HUES48 (cell line): Measurements from ENCODE around the gene DMKN.
A peak's percentile ranks its signal among the peaks of the same experiment; 100 is the strongest.

Source experiments
- H3K27ac ChIP-seq: one replicate; pipeline ENCODE4 v1.7.0; 2013; ENCODE audit warnings: low read depth, low read length, inconsistent platforms
- H3K27me3 ChIP-seq: 2 replicates; pipeline ENCODE4 v1.6.1; 2013; ENCODE audit warnings: mild to moderate bottlenecking, low read length; ENCODE audit not compliant: control insufficient read depth, insufficient read depth
- H3K36me3 ChIP-seq: 2 replicates; pipeline ENCODE4 v1.6.1; 2013; ENCODE audit warnings: low read length; ENCODE audit not compliant: control insufficient read depth, insufficient read depth
- H3K4me1 ChIP-seq: 2 replicates; pipeline ENCODE4 v1.6.1; 2013; ENCODE audit warnings: mild to moderate bottlenecking, low read length; ENCODE audit not compliant: control insufficient read depth, insufficient read depth
- H3K4me3 ChIP-seq: 2 replicates; pipeline ENCODE4 v1.5.1; 2013; ENCODE audit warnings: mild to moderate bottlenecking, low read depth, low read length
- H3K9ac ChIP-seq: 2 replicates; pipeline ENCODE4 v1.6.1; 2013; ENCODE audit warnings: mild to moderate bottlenecking, low read depth, low read length, moderate library complexity
- H3K9me3 ChIP-seq: 2 replicates; pipeline ENCODE4 v1.6.1; 2013; ENCODE audit warnings: low read length; ENCODE audit not compliant: control insufficient read depth, insufficient read depth

The DMKN gene

DNA sequence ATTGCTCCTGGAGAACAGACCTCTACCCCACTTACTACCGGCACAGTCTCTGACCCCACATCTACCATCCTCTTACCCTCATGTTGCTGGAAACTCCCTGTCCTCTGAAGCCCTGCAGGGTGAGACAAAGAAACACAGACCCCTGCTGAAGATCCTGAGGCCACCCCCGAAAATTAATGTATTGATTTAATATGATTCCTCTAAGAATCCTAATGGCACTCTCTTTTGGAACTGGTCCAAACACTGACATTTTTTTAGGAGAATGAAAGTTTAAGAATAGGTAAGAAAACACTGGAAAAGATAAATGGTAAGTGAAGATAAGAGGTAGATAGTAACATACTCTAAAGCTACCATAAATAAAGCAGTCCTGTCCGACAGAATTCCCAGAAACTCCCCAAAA lies 5.3 kb downstream of the DMKN start:
- Histone ChIP-seq H3K9ac (no peak overlapping the region), H3K4me3 (peak overlapping the region; percentile 79), H3K27me3 (peaks cover 6% of the 10 kb centered on the region; the same call in 1 of the 2 replicates), H3K27ac (no peak overlapping the region), H3K36me3 (peaks cover 53% of the 10 kb centered on the region), H3K4me1 (0 out of 2 replicates have a peak, but pooled peaks cover 8% of the 10 kb centered on the region), H3K9me3 (no peaks in the 10 kb centered on the region)

DNA sequence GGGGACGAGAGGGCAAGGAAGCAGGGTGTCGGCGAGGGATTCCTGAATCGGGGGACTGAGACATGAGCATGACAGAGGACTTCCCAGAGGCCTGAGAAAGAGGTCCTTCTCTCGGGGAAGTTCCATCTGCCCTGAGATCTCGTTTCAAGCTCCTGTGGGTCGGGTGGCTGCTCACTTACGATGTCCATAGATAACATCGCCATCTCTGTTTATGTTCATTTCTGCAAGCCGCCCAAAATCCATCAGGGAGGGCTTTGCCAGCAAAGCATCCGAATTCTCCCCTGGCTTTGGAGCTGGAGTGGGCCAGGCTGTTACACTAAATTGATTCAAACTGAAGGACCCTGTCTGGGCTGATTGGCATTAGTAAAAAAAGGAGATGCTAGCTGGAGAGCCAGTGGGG lies 5.9 kb downstream of the DMKN start:
- Histone ChIP-seq H3K4me1 (0 out of 2 replicates have a peak, but pooled peaks cover 8% of the 10 kb centered on the region), H3K9me3 (no peaks in the 10 kb centered on the region), H3K27ac (no peak overlapping the region), H3K4me3 (no peak overlapping the region), H3K27me3 (peaks cover 6% of the 10 kb centered on the region; the same call in 1 of the 2 replicates), H3K36me3 (peaks cover 59% of the 10 kb centered on the region), H3K9ac (no peak overlapping the region)

DNA sequence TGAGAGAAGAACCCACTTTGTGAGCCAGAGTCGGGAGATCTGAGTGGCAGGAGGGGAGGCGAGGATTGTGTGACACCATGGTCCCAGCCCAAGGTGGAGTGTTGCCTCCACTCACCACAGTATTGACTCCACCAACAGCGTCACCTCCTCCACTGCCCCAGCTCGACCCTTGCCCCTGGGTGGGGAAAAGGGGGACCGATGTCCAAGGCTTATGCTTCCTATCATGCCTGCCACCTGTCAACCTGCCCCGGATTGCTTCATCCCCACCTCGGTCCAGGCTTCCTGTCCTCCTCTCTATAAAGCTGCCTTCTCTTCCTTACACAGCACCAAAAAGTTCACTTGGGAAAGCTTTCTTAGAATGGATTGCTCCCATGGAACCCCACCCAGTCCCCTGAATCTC lies 7.4 kb downstream of the DMKN start:
- Histone ChIP-seq H3K9me3 (no peaks in the 10 kb centered on the region), H3K4me1 (0 out of 2 replicates have a peak, but pooled peaks cover 8% of the 10 kb centered on the region), H3K36me3 (peaks cover 72% of the 10 kb centered on the region), H3K27ac (no peak overlapping the region), H3K9ac (no peak overlapping the region), H3K4me3 (no peak overlapping the region), H3K27me3 (peaks cover 5% of the 10 kb centered on the region; the same call in 1 of the 2 replicates)

DNA sequence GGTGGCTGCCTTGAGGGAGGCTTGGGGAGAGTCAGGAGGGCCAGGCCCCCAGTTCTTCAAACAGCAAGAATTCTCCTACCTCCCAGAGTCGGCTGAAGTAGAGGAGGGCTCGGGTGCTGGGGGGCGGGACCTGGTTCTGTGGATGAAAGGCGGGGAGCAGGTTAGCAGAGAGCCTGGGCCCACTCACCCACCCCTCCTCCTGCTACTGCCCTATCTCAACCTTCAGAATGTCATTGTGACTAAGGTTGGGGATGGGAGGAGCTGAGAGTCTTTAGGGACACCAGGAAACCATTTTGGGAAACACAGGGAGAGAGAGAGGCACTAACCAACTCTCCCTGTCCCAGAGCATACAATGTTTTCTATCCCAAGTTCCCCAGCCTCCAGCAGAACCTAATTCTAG lies 10.7 kb downstream of the DMKN start:
- Histone ChIP-seq H3K27ac (no peak overlapping the region), H3K9me3 (no peaks in the 10 kb centered on the region), H3K36me3 (peaks cover 95% of the 10 kb centered on the region), H3K27me3 (no peaks in the 10 kb centered on the region), H3K9ac (no peak overlapping the region), H3K4me1 (no peaks in the 10 kb centered on the region), H3K4me3 (no peak overlapping the region)

DNA sequence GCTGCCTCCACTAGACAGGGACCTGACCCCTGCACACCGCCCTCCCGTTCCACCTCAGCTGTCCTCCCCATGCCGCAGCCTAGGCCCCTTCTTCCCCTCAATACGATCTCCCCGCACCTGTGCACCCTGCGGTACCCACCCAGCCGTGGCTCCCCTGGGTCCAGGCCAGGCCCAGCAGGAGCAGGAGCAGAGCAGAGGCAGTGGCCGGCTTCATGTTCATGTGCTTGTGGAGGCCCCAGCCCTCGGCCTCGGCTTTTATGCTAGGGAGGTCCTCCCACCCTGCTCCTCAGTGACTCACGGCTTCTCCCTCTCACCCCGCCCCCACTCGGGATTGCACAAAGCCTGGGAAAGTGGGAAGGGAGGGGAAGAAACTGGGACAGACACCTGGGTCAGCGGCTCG lies 11.8 kb downstream of the DMKN start:
- Histone ChIP-seq H3K36me3 (peaks cover 94% of the 10 kb centered on the region), H3K9me3 (no peaks in the 10 kb centered on the region), H3K27ac (no peak overlapping the region), H3K4me1 (no peaks in the 10 kb centered on the region), H3K4me3 (no peak overlapping the region), H3K9ac (no peak overlapping the region), H3K27me3 (no peaks in the 10 kb centered on the region)

DNA sequence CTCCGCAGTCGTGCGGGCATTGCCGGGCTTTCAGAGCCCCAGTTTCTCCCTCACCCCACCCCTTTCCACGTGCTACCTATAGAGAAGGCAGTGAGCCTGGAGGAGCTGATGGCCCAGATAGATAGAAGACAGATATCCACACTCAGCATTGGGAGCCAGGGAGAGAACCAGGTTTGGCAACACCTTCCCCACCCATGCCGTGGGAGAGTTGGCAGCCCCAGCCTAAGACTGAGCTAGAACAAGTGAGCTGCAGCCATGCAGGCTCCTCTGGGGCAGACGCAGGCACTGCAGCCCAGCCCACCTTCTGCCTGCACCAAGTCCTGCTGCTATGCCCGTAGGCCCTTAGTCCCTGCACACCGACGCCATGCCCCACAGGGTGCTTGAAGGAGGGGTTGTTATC lies 12.8 kb downstream of the DMKN start:
- H3K4me1 ChIP-seq: peaks cover 3% of the 10 kb centered on the region
- no peaks in the 10 kb centered on the region for H3K9me3 ChIP-seq
- no peaks in the 10 kb centered on the region for H3K27me3 ChIP-seq
- H3K4me3 ChIP-seq: no peak overlapping the region
- peaks cover 83% of the 10 kb centered on the region for H3K36me3 ChIP-seq
- no peak overlapping the region for H3K9ac ChIP-seq
- H3K27ac ChIP-seq: no peak overlapping the region

DNA sequence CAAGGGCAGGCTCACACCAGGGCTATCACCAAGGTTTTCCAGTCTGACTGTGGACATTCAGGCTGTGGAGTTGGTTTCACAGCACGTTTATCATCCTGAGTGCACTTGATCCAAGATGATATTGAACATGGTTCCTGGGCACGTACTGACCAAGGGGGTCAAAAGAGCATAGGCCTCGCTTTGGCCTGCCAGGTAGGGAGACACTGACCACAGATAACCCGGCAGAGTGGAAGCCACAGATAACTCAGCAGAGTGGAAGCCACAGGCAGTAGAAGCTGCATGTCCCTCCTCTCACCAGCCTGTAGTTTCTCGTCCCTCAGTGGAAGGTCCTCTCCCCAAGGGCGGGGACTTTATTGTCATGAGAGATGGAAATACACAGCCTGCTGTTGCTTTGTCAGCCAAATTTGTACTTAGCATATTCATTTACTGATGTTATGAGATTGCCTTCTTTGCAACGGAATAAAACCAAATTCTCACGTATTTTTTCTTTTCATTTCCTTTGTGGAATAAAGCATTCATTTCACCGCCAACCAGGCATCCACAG lies 14.4 kb downstream of the DMKN start:
- no peak overlapping the region for H3K27ac ChIP-seq
- H3K36me3 ChIP-seq: peaks cover 67% of the 10 kb centered on the region
- peaks cover 8% of the 10 kb centered on the region for H3K4me1 ChIP-seq
- no peak overlapping the region for H3K4me3 ChIP-seq
- H3K27me3 ChIP-seq: no peaks in the 10 kb centered on the region
- H3K9me3 ChIP-seq: no peaks in the 10 kb centered on the region
- no peak overlapping the region for H3K9ac ChIP-seq

DNA sequence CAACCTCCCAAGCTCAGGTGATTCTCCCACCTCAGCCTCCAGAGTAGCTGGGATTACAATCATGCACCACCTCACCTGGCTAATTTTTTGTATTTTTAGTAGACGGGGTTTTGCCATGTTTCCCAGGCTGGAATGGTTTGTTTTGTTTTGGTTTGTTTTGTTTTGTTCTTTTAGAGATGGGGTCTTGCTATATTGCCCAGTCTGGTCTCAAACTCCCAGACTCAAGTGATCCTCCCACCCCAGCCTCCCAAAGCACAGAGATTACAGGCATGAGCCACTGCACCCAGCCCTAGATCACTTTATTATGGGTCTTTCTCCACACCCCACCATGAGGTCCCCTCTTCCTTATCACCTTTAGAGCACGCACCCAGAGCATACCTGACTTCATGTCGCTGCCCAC lies 15.2 kb downstream of the DMKN start:
- peaks cover 8% of the 10 kb centered on the region for H3K4me1 ChIP-seq
- no peaks in the 10 kb centered on the region for H3K27me3 ChIP-seq
- no peaks in the 10 kb centered on the region for H3K9me3 ChIP-seq
- no peak overlapping the region for H3K27ac ChIP-seq
- H3K4me3 ChIP-seq: no peak overlapping the region
- peaks cover 61% of the 10 kb centered on the region for H3K36me3 ChIP-seq
- no peak overlapping the region for H3K9ac ChIP-seq

DNA sequence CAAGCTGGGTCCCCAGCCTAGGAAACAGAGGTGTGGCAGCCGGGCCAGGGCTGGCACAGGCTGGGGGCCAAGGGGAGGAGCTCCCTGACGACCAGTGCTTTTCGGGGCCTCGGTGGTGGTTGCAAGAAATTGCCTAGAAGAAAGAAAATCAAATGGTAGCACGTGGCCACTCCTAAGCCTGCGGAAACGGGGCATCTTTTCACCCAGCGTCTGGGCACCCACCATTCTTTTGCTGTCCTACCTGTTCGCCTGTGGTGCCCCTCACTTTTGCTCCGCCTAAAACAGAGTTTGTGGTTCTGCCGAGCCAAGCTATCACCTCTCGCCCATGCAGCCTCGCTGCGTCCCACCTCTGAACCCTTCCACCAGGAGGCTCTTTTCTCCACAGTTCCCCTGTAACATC lies 16.0 kb downstream of the DMKN start:
- no peaks in the 10 kb centered on the region for H3K9me3 ChIP-seq
- no peak overlapping the region for H3K9ac ChIP-seq
- peaks cover 53% of the 10 kb centered on the region for H3K36me3 ChIP-seq
- H3K4me3 ChIP-seq: no peak overlapping the region
- H3K27me3 ChIP-seq: no peaks in the 10 kb centered on the region
- peaks cover 8% of the 10 kb centered on the region for H3K4me1 ChIP-seq
- no peak overlapping the region for H3K27ac ChIP-seq

DNA sequence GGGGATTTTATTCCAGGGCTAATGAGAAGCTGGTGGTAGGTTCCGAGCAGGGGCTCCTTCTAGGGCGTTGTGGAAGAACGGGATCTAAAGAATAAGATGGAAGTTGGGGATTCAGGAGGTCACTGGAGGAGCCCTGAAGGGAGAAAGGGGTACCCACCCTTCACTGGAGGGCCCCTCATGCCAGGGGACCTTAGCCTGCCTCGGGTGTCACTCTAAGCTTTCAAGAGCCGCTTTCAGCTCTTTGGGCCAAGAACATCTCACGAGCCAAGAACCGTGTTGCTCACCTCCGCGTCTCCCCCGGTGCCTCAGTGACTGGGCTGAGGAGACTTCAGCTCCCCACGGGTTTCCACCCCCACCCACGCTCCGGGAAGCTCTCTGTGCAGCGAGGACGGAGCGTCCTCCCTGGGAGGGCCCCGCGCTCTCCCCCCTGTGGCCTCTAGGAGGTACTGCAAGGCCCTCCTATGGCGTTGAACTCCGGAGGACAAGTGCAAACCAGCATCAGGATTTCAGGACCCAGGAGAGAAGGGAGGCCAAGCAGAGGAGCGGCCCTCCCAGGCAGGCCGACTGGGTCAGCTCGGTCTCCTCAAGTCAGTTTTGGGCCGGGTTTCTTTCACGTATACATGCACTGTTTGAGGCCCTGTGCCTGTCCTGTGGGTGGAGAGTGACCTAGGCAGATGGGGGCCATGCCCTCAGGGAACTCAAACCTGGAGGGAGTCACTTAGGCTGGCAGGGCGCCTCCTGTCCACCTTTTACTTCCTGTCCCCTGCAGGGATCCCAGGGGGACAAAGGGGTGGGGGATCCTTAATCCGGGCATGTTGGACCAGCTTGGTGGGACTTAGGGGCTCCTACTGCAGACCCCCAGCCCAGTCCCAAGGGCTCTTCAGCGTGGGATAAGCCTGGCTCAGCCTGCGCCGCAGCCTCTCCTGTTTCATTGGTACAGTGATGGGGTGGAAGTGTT lies 18.1 kb downstream of the DMKN start:
- Histone ChIP-seq H3K4me1 (peaks cover 8% of the 10 kb centered on the region), H3K9me3 (no peaks in the 10 kb centered on the region), H3K27me3 (peaks cover 6% of the 10 kb centered on the region; the same call in 1 of the 2 replicates), H3K4me3 (no peak overlapping the region), H3K9ac (no peak overlapping the region), H3K36me3 (peaks cover 35% of the 10 kb centered on the region), H3K27ac (no peak overlapping the region)

DNA sequence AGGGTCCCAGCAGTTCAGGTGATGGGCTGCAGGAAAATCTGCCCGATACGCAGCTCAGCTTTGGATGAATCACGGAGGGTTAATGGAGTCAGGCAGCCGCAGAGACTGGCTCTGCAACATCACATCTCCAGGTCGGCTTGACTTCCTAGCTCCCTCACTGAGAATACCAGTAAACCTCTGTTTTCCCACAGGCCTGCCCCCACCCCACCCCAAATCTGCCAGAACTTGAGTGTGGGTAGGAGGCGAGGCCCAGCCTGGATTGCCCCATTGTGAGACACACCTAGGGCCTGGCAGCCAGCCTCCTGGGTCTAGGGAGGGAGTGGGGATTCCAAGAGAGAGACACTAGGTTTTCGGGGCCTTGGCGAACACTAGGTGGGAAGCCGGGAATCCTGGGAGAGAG lies 19.5 kb downstream of the DMKN start:
- no peak overlapping the region for H3K9ac ChIP-seq
- H3K27me3 ChIP-seq: peaks cover 6% of the 10 kb centered on the region; the same call in 1 of the 2 replicates
- H3K4me1 ChIP-seq: peaks cover 8% of the 10 kb centered on the region
- H3K9me3 ChIP-seq: no peaks in the 10 kb centered on the region
- peaks cover 21% of the 10 kb centered on the region for H3K36me3 ChIP-seq
- H3K4me3 ChIP-seq: no peak overlapping the region
- H3K27ac ChIP-seq: no peak overlapping the region
